CD14-positive monocyte (primary cell): ENCODE results near the gene ABHD17B. TPM values are rescaled to one million over a fixed set of nuclear protein-coding genes. Genes with fewer than 3 reads are reported as not detected.

Source experiments
- DNase-seq, 3 donors: peaks; one replicate each; pipeline ENCODE4 v3.0.0-alpha.2; 2011 to 2022
- H2AFZ ChIP-seq: 2 replicates; pipeline ENCODE4 v1.6.0; 2012; ENCODE audit warnings: mild to moderate bottlenecking, low read depth, low read length, inconsistent platforms; ENCODE audit not compliant: insufficient read depth, poor library complexity, severe bottlenecking
- H3K27ac ChIP-seq, 2 donors: 1 replicate in 1 of 2; 2 replicates in 1 of 2; pipeline ENCODE4 v1.5.1; 2012 to 2013; ENCODE audit warnings: low read length in 2 of 2, control low read depth in 1 of 2, inconsistent platforms in 1 of 2, low read depth in 1 of 2, mild to moderate bottlenecking in 1 of 2
- H3K27me3 ChIP-seq, 2 donors: one replicate each; pipeline versions ENCODE4 v1.6.0 to v1.6.1; 2011 to 2013; ENCODE audit warnings: low read length in 2 of 2; ENCODE audit not compliant: control insufficient read depth in 2 of 2, insufficient read depth in 2 of 2
- H3K36me3 ChIP-seq, 2 donors: replicated peaks in 1 of 2; 1 replicate in 1 of 2; 2 replicates in 1 of 2; pipeline versions ENCODE4 v1.5.1 to v1.6.1; 2012 to 2013; ENCODE audit warnings: low read length in 2 of 2, control low read depth in 1 of 2, inconsistent platforms in 1 of 2, mild to moderate bottlenecking in 1 of 2; ENCODE audit not compliant: insufficient read depth in 2 of 2, control insufficient read depth in 1 of 2
- H3K4me1 ChIP-seq, 2 donors: 1 replicate in 1 of 2; 2 replicates in 1 of 2; pipeline versions ENCODE4 v1.5.1 to v1.6.1; 2012 to 2013; ENCODE audit warnings: low read length in 2 of 2, control low read depth in 1 of 2, inconsistent platforms in 1 of 2, mild to moderate bottlenecking in 1 of 2, moderate library complexity in 1 of 2; ENCODE audit not compliant: insufficient read depth in 2 of 2, control insufficient read depth in 1 of 2
- H3K4me2 ChIP-seq: replicated peaks from 2 replicates; pipeline ENCODE3; 2012; ENCODE audit warnings: low read length, moderate library complexity, mild to moderate bottlenecking; ENCODE audit not compliant: poor library complexity, severe bottlenecking; ENCODE audit errors: extremely low read depth
- H3K4me3 ChIP-seq, 3 experiments: fragments of 200-600 bp in 1 of 3; sonication (generic) in 1 of 3; replicated peaks in 1 of 3; 1 replicate in 2 of 3; 2 replicates in 1 of 3; pipeline ENCODE4 v1.5.1; 2011 to 2013; ENCODE audit warnings: low read length in 3 of 3, mild to moderate bottlenecking in 3 of 3, control low read depth in 2 of 3, low read depth in 2 of 3, inconsistent platforms in 1 of 3, moderate library complexity in 1 of 3
- H3K79me2 ChIP-seq: 2 replicates; pipeline ENCODE4 v1.6.0; 2012; ENCODE audit warnings: mild to moderate bottlenecking, control low read depth, inconsistent platforms, low read length, moderate library complexity; ENCODE audit not compliant: insufficient read depth
- H3K9ac ChIP-seq: 2 replicates; pipeline ENCODE4 v1.6.0; 2017; ENCODE audit warnings: low read length, mild to moderate bottlenecking; ENCODE audit not compliant: insufficient read depth, poor library complexity, severe bottlenecking
- H3K9me3 ChIP-seq, 2 donors: replicated peaks in 1 of 2; 1 replicate in 1 of 2; 2 replicates in 1 of 2; pipeline versions ENCODE4 v1.5.1 to v1.6.1; 2012 to 2013; ENCODE audit warnings: low read length in 2 of 2, control low read depth in 1 of 2; ENCODE audit not compliant: control insufficient read depth in 1 of 2, insufficient read depth in 1 of 2
- H4K20me1 ChIP-seq: 2 replicates; pipeline ENCODE4 v1.6.0; 2012; ENCODE audit warnings: mild to moderate bottlenecking, low read length, control low read depth, moderate library complexity; ENCODE audit not compliant: insufficient read depth
- H3K27ac Mint-ChIP-seq, 7 donors: one replicate each; pipeline ENCODE4 v1.8.0; 2020; ENCODE audit warnings: mild to moderate bottlenecking in 7 of 7, mixed read lengths in 7 of 7, moderate library complexity in 6 of 7, inconsistent platforms in 2 of 7
- H3K27me3 Mint-ChIP-seq, 3 donors: one replicate each; pipeline ENCODE4 v1.8.0; 2021 to 2022; ENCODE audit warnings: low read depth in 3 of 3, mild to moderate bottlenecking in 3 of 3, mixed read lengths in 3 of 3, moderate library complexity in 3 of 3, inconsistent platforms in 1 of 3
- H3K36me3 Mint-ChIP-seq, 2 donors: one replicate each; pipeline ENCODE4 v1.8.0; 2020; ENCODE audit warnings: mixed read lengths in 2 of 2, inconsistent platforms in 1 of 2, mild to moderate bottlenecking in 1 of 2
- H3K4me1 Mint-ChIP-seq: one replicate; pipeline ENCODE4 v1.8.0; 2020; ENCODE audit warnings: mild to moderate bottlenecking, mixed read lengths
- H3K4me3 Mint-ChIP-seq, 2 donors: one replicate each; pipeline ENCODE4 v1.8.0; 2020; ENCODE audit warnings: mild to moderate bottlenecking in 2 of 2, mixed read lengths in 2 of 2, moderate library complexity in 1 of 2
- H3K9me3 Mint-ChIP-seq, 7 donors: one replicate each; pipeline ENCODE4 v1.8.0; 2020 to 2022; ENCODE audit warnings: mixed read lengths in 7 of 7, mild to moderate bottlenecking in 6 of 7, moderate library complexity in 6 of 7, inconsistent platforms in 2 of 7
- intact Hi-C, 2 donors: fragments of 100-400 bp; cut with micrococcal nuclease; formaldehyde crosslinking; loops; one replicate each; pipeline versions ENCODE4 v1.15.0 to v1.15.1; 2023
- polyA plus RNA-seq, 3 donors: library from polyadenylated mRNA; depleted of rRNA in 1 of 3; unstranded in 2 of 3; stranded (reverse) in 1 of 3; fragments of 300-500 nt in 2 of 3; fragments of >200 nt in 1 of 3; fragmentation: Illumina TruSeq in 2 of 3; gene quantifications; 1 replicate in 2 of 3; 2 replicates in 1 of 3; pipeline ENCODE4 v1.2.3, GENCODE V29; 2012 to 2021
- TF ChIP-seq, protein P1 (sequence below): fragments of 200-600 bp; IDR thresholded peaks from one replicate; pipeline ENCODE4 v1.8.0; 2022; ENCODE audit warnings: antibody characterized with exemption, mild to moderate bottlenecking

ABHD17B gene
- polyA plus RNA-seq, 3 donors = 4.1 to 12.8 (median 12.3) TPM

DNA sequence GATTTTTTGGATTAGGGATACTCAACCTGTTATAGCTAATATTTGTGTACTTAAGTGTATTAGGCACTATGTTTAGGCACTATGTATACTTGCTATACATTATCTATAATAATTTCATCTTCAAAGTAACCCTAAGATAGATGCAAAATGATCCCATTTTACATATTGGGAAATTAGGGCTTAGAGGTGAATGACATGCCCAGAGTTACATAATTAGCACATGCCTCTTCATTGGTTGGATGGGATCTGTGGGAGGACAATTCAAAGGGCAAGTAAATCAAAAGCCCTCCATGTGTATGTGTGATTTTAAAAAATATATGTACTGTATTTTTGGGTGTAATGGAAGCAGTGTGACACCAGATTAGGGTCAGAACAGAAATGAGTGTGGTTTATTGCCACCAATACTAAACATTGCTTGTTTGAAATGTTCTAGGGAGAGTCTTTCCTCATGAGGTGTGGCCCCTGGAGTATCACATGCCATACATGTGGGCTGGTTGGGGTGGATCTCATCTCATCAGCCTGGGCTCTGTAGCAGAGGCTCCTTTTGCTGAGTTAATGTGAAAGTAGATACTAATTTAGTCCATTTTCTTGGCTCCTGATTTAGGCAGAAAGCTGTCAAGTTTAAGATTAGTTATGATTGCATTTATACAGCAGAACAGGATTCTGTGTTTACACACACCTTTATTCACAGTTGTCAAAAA, 6.0 kb upstream of the ABHD17B start:
- intact Hi-C loops = loop anchor here in 1 of 2 donors (10.0 kb wide), 1 partner anchor 92 kb away; no protein-coding TSS in a partner anchor
- H3K9ac ChIP-seq = no peak overlapping the region
- no peak overlapping the region for H3K4me3 Mint-ChIP-seq
- H3K36me3 Mint-ChIP-seq = peaks cover 15 to 24% of the 10 kb centered on the region in 2 donors
- H3K27me3 ChIP-seq = no peaks in the 10 kb centered on the region
- H3K27me3 Mint-ChIP-seq = peaks cover 0 to 2% (median 0%) of the 10 kb centered on the region in 3 donors
- peaks cover 90% of the 10 kb centered on the region for H3K79me2 ChIP-seq
- peaks cover 8 to 14% of the 10 kb centered on the region in 2 donors for H3K4me1 ChIP-seq
- no peak overlapping the region for H3K27ac ChIP-seq
- DNase-seq = no peak
- no peak overlapping the region for H3K4me3 ChIP-seq
- H3K36me3 ChIP-seq = peaks cover 4 to 5% of the 10 kb centered on the region in 2 donors
- TF ChIP-seq, protein P1, sequence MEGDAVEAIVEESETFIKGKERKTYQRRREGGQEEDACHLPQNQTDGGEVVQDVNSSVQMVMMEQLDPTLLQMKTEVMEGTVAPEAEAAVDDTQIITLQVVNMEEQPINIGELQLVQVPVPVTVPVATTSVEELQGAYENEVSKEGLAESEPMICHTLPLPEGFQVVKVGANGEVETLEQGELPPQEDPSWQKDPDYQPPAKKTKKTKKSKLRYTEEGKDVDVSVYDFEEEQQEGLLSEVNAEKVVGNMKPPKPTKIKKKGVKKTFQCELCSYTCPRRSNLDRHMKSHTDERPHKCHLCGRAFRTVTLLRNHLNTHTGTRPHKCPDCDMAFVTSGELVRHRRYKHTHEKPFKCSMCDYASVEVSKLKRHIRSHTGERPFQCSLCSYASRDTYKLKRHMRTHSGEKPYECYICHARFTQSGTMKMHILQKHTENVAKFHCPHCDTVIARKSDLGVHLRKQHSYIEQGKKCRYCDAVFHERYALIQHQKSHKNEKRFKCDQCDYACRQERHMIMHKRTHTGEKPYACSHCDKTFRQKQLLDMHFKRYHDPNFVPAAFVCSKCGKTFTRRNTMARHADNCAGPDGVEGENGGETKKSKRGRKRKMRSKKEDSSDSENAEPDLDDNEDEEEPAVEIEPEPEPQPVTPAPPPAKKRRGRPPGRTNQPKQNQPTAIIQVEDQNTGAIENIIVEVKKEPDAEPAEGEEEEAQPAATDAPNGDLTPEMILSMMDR = no peak
- H4K20me1 ChIP-seq = peaks cover 49% of the 10 kb centered on the region
- H3K4me2 ChIP-seq = no peak overlapping the region
- H3K9me3 ChIP-seq = no peaks in the 10 kb centered on the region
- H3K27ac Mint-ChIP-seq = no peak overlapping the region
- peaks cover 20% of the 10 kb centered on the region for H3K4me1 Mint-ChIP-seq
- H3K9me3 Mint-ChIP-seq = no peaks in the 10 kb centered on the region
- no peak overlapping the region for H2AFZ ChIP-seq

DNA sequence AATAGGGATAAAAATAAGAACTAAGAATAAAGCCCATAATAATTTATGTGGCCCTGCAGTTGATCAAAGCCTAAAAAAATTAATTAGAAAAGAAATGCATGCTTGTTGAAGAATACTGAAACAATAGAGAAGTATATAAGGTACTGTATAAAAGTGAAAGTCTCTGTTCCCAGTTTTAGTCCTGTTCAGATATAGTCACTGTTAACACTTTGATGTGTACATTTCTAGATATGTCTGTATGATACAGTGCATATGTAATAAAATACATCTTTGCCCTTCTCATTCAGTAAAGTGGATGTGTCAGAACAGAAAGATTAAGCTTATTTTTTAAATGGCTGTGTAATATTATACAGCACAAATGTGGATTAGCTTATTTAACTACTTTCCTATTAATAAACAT, 4.5 kb upstream of the ABHD17B start:
- peaks cover 0 to under 1% of the 10 kb centered on the region in 2 donors for H3K36me3 ChIP-seq
- Mint-ChIP-seq H3K9me3 (no peaks in the 10 kb centered on the region), H3K27ac (no peak overlapping the region), H3K4me1 (peaks cover 26% of the 10 kb centered on the region), H3K4me3 (no peak overlapping the region), H3K27me3 (peaks cover 0 to 2% (median 0%) of the 10 kb centered on the region in 3 donors), H3K36me3 (peaks cover 10 to 23% of the 10 kb centered on the region in 2 donors)
- H3K4me1 ChIP-seq = peaks cover 13 to 18% of the 10 kb centered on the region in 2 donors
- H3K4me3 ChIP-seq = no peak overlapping the region
- no peaks in the 10 kb centered on the region for H3K9me3 ChIP-seq
- intact Hi-C loops = loop anchor here in 1 of 2 donors (10.0 kb wide), 1 partner anchor 91 kb away; no protein-coding TSS in a partner anchor
- DNase-seq = no peak
- no peak overlapping the region for H3K27ac ChIP-seq
- H3K27me3 ChIP-seq = no peaks in the 10 kb centered on the region
- H3K4me2 ChIP-seq = no peak overlapping the region
- TF ChIP-seq, protein P1 = no peak
- H2AFZ ChIP-seq = no peak overlapping the region
- H3K79me2 ChIP-seq = peaks cover 87% of the 10 kb centered on the region
- H3K9ac ChIP-seq = no peak overlapping the region
- peaks cover 46% of the 10 kb centered on the region for H4K20me1 ChIP-seq
